HG02973 (cell line): ENCODE data around the gene STARD6.
"Not testable (repeated sequence)": the region's sequence is repeated elsewhere in the genome, so short reads cannot be mapped to it uniquely, and the experiment has no call there.

ENCODE experiments used
- ATAC-seq: cut with Tn5 transposase; IDR thresholded peaks from one replicate; pipeline ENCODE4 v1.9.1; 2021; ENCODE audit warnings: moderate library complexity; ENCODE audit not compliant: unreplicated experiment

The STARD6 gene

GRCh38 chr18:54351186-54351585 is 6.5 kb downstream of the STARD6 start:
- no peak for ATAC-seq

DNA sequence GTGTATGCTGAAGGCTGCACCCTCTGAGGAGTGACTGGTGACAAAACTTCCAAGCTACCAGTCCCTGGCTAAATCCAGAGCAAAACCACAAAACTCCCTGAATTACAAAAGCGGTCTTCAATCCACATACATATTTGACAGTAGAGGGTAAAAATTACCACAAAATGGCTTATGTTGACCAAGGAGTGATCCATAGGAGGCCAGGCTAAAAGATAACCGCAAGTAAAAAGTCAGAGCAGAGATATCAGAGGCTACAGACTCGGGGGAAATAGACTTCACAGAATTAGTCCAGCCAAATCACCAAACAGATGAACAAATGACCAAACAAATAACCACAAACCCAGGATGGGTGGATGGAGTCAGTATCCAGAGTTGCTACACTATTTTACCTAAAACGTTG is 19.4 kb downstream of the STARD6 start:
- no peak for ATAC-seq

DNA sequence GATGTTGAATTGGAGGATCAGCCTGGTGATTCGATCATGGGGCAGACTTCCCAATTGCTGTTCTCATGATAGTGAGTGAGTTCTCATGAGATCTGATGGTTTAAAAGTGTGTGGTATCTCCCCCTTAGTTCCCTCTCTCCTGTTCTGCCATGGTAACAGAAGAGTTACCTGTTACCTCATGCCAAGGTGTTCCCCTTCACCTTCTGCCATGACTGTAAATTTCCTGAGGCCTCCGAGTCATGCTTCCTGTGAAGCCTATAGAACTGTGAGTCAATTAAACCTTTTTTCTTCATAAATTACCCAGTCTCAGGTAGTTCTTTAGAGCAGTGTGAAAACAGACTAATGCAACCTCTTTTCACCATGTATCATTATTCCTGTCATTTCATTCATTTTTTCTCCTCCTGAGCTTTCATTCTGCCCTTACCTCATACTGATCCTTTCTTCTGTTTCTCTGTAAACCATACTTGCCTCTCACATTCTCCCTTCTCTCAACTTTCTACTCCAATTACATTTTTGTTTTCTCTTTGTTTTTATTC is 22.0 kb downstream of the STARD6 start:
- ATAC-seq: no peak

DNA sequence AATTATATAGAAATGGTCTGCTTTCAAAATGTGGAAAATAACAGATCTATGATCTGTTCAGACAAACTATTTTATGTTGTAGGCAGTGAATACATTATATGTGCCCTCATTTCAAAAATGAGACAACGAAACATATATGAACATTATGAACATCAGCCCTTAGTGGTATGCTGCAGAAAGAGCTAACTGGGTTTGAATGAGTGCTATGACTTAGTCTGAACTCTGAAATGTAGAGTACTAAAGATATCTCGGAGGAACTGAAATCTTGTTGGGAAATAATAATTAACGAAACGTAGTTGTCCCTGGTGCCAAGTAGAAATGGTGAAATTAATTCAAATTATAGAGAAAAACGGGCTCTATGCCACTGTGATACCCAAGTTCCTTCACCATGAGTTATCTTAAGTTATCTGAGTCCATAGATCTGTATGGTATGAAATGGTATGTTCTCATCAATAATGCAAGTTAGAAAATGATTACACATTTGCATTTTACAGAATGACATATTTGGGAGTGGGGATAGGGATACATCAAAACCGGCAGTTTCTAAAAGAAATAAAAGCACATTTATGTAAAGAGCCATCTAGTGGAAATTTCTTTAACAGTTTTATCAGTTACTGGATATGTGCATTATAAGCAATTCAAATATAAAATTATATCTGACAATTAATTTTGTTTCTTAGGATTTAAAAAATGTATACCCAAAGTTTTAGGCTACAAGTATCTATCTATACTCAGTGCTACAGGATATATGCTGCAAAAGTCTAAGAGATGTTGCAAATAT is 26.7 kb downstream of the STARD6 start:
- ATAC-seq: no peak

- no peak for ATAC-seq
Observed at GRCh38 chr18:54329787-54330186, 27.9 kb downstream of the STARD6 start.

DNA sequence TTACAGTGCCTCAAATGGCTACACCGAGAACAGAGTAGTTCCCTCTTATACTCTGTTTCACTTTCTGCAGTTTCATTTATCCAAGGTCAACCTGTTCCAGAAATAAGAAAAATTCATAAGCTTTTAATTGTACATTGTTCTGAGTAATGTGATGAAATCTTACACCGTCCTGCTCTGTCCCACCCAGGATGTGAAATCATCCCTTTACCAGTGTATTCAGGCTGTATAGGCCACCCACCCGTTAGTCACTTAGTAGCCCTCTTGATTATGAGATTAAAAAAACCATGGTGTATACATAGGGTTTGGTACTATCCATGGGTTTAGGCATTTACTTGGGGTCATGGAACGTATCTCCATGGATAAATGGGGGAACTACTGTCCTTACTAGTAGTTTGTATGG is 29.8 kb downstream of the STARD6 start:
- ATAC-seq: no peak

- no peak for ATAC-seq
Observed at GRCh38 chr18:54323970-54324369, 33.7 kb downstream of the STARD6 start.

DNA sequence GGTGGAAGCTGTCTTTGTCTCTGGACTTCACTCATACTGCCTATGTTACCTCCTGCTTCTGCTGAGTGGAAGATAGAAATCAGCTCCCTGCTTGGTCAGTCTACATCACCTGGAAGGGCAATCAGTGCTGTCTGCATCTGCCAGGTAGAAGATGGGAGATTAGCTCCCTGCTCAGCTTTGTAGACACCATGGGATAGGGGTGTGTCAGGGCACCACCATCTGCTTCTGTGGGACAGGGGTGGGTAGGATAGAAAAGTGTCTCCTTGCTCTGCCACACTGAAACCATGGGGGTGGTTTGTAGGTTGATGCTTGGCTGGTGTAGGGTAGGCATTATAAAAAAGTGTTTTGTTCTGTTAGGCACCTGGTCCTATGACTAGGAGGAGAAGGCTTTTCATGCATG is 34.1 kb downstream of the STARD6 start:
- no peak for ATAC-seq

DNA sequence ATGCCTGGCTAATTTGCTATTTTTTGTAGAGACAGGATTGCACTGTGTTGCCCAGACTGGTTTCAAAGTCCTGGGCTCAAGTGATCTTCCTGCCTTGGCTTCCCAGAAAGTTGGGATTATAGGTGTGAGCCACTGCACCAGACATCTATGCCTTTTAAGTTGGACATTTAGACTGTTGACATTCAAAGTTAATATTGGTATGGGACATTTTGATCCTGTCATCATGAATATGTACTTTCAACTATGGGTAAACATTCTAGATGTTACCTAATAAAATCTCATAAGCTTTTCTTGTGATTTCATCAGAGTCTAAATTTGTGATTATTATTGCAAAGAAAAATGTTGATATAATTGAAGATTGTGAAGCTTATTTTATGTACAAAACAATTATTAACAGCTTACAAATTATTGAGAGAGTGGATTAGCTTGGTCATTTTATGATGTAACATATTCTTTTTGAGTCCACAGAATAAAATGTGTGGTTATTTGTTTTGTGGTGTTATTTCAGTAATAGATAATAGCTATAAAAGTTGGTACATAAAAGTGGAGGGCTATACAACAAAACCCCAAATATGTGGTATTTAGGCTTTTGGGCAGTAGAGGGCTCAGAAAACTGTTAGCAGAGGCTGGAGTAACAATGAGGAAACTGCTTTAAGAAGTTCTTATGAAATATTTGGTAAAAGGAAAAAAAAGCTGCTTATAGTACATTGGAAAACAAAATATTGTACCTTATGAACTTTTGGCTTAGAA is 41.4 kb downstream of the STARD6 start:
- no peak for ATAC-seq

DNA sequence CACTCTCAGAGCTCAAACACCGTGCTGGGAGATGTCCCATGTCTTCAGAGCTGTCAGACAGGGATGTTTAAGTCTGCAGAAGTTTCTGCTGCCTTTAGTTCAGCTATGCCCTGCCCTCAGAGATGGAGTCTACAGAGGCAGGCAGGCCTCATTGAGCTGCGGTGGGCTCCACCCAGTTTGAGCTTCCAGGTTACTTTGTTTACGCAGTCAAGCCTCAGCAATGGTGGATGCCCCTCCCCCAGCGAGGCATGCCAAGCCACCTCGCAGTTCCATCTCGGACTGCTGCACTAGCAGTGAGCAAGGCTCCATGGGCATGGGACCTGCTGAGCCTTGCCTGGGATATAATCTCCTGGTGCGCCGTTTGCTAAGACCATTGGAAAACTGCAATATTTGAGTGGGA is 48.1 kb downstream of the STARD6 start:
- not testable (repeated sequence) for ATAC-seq

DNA sequence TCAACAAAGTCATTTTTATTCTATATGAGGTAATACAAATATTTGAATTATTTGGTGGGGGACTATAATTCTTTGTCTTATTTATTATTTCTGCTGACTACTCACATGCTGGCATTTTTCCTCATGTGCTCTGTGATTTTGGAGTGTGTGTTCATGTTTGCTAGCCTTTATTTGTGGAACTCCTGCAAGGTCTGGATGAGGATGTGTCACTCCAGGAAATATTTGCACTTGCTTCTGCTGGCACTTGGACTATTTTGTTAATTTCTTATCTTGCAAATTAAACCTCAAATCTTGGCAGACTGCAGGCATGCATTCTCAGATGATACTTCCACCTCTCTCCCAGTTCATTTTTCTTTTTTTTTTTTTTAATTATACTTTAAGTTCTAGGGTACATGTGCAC is 54.2 kb downstream of the STARD6 start:
- ATAC-seq: no peak

- ATAC-seq: not testable (repeated sequence)
Observed at GRCh38 chr18:54298991-54299390, 58.7 kb downstream of the STARD6 start.

DNA sequence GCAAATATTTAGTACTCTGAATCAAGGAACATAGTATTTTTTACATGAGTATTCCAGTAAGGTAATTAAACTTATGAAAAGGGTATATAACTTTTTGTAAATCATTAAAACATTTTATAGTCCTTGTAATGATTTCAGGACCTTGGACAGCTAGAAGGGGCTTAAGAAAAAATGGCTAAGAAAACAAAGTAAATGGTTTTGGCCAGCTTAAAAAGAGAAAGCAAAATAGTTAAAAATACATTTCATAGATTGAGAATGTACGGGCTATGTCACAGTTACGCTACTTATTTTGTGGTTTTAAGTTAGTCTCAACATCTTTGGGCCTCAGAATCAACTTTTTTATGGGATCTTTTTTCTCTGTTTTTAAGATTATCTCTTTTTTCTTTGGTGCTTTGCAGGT is 61.6 kb downstream of the STARD6 start:
- no peak for ATAC-seq

- no peak for ATAC-seq
Observed at GRCh38 chr18:54294274-54294673, 63.4 kb downstream of the STARD6 start.

DNA sequence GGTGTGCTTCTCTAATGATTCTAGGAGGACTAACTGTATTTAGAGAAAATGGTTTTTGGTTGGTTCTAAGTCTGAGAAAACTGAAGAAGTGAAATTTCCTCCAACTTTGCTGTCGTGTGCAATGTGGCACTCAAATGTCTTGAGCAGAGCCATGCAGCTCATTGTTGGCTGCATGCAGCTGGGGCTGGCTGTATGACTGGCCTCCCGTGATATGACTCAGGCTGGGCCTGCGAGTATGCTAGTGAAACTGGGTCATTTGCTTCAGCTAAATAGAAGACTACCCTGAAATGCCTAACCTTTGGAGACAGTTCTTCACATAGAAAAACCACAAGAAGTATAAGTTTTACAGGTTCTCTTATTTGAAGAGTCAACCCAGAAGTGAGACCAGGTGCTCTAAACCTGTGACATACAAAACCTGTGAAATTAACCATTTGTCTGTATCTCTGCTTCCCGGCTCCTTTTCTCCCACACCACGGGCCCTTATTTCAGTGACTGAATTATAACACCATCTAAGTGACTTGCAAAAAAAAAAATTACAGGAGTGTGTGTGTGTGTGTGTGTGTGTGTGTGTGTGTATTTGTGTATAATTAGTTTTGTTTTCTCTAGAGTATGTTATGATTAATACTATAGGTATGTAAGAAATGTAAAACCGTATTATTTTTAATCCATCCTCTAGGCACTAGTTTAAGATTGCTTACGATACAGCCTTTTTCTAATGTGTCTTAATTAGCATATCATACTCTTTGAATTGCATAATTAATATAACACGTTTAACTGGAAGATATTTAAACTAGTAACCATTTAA is 72.5 kb downstream of the STARD6 start:
- peak; percentile 100 for ATAC-seq

DNA sequence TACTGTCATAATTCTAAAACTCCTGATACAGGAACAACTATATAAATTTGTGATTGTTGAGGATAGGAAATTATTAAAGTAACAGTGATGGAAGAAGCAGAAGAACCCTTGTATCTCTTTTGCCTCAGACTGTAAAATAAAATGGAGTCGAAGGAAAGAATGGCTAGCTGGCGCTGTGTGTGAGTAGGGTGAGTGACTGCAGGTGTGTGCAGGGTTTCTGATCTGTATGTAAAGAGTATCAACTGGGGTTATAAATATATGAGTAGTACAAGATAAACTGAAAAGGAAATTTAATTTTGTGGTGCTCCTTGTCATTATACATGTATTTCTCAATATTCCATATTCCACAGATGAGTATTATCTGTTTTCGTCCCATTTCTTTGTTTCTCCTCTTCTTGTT is 73.1 kb downstream of the STARD6 start:
- ATAC-seq: peak; percentile 21

DNA sequence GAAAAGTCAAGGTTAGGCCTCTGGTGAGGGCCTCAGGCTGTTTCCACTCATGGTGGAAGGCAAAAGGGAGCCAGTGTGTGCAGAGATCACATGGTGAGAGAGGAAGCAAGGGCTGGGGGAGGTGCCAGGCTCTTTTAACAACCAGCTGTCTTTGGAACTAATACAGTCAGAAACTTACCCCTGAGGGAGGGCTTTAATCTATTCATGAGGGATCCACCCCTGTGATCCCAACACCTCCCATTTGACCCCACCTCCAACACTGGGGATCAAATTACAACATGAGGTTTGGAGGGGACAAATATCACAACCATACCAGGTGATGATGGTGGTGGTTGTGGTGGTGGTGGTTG is 77.5 kb downstream of the STARD6 start:
- ATAC-seq: no peak

GRCh38 chr18:54279477-54280219 is 78.0 kb downstream of the STARD6 start:
- no peak for ATAC-seq

DNA sequence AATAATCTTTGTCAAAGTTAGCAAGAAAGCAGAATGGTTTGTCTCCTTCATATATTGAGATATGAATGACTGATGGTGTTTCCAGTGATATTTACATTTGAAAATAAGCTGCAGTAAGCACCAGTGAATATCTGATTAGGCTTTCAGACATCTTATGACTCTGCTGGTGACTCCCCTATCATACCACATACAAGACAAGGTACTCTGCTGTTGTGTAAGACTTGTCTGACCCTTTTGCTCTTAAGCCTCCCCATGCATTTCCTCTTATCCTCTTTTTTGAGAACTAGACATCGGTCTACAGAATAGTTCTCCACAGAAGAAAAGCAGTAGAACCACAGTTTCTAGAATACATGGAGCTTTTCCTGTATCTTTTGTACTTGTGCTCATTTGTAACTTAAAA is 79.0 kb downstream of the STARD6 start:
- ATAC-seq: no peak

- ATAC-seq: no peak
Observed at GRCh38 chr18:54277899-54278298, 79.8 kb downstream of the STARD6 start.
